GM20000 (cell line): ENCODE measurements around the gene RRAGA.
A peak's percentile ranks its signal among the peaks of the same experiment; 100 is the strongest.

Experiments used
- DNase-seq: peaks from one replicate; pipeline ENCODE4 v3.0.0; 2012; ENCODE audit warnings: low spot score
- TF ChIP-seq, protein P1 (sequence below): IDR thresholded peaks from 2 replicates; pipeline ENCODE4 v1.5.1; 2012; ENCODE audit warnings: mild to moderate bottlenecking, control low read depth; ENCODE audit errors: extremely low read depth, missing control alignments

RRAGA gene

DNA sequence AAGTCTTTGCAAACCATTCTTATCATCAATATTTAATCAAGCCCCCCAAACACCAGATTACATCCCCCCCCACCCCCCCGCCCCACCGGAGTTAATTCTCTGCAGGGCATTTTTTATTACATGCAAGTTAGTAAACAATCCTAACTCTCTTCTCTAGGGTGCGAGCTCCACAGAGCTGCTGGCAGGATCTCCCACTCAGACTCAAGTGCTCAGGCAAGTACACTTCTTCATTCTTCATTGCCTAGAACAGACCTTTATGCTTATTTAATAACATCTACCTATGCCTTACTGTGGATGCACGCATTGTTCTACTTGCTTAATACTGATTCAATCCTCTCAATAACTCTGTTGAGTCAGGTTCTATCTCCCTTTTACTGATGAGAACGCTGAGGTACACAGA lies 26.1 kb upstream of the RRAGA start:
- no peak for DNase-seq
- TF ChIP-seq, protein P1, sequence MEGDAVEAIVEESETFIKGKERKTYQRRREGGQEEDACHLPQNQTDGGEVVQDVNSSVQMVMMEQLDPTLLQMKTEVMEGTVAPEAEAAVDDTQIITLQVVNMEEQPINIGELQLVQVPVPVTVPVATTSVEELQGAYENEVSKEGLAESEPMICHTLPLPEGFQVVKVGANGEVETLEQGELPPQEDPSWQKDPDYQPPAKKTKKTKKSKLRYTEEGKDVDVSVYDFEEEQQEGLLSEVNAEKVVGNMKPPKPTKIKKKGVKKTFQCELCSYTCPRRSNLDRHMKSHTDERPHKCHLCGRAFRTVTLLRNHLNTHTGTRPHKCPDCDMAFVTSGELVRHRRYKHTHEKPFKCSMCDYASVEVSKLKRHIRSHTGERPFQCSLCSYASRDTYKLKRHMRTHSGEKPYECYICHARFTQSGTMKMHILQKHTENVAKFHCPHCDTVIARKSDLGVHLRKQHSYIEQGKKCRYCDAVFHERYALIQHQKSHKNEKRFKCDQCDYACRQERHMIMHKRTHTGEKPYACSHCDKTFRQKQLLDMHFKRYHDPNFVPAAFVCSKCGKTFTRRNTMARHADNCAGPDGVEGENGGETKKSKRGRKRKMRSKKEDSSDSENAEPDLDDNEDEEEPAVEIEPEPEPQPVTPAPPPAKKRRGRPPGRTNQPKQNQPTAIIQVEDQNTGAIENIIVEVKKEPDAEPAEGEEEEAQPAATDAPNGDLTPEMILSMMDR: no peak

DNA sequence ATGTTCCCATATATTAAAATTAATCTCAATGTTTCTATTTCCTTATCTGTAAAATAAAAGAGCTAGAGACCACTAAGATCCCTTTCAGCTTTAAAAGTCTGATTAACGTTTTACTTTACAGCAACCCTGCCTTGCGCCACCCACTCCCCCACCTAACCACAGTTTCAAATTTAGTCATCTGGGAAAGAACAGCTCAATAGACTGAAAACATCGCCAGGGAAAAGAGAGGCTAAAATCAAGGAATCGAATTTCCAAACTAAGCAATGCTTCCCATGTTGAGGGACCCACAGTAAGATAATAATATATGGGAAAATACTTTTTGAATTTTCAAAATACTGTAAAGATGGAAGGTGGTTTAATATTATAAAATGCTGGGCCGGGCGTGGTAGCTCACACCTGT lies 22.9 kb upstream of the RRAGA start:
- TF ChIP-seq, protein P1: no peak
- DNase-seq: peak; percentile 33

DNA sequence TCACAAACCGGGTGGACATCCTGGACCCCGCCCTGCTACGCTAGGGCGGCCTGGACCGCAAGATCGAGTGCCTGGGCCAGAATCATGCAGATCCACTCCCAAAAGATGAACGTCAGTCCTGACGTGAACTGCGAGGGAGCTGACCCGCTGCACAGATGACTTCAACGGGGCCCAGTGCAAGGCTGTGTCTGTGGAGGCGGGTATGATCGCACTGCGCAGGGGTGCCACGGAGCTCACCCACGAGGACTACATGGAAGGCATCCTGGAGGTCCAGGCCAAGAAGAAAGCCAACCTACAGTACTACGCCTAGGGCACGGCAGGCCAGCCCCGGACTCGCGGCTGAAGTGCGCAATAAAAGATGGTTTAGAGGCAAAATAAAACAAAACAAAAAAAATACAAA lies 21.4 kb upstream of the RRAGA start:
- no peak for DNase-seq
- TF ChIP-seq, protein P1: no peak

DNA sequence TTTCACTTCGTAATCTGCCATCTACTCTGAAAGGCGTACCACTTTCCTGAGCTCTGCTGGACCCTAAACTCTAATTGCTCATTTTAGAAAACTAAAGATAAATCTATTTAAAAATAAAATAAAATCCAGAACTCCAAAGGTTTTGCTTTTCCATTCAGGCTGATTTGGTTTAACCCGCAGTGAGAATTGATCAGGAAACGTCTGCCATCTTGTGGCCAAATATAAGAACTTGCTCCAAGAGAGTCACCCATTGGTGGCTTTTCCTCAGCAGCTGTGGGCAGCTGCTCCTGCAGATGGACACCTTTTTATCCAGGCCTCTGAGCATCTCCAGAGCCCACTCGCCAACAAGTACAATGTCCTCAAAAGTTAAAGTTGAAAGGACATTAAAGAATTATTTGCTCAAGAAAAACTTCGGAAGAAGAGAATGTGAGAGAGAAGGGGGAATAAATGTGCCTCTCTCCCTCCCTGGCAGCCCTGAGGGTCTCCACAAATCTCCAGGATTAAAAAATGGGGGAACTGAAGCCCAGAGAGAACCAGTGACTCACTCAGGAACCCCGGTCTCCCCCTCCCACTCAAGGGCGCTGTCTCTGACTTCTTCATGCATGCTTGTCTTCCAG lies 20.3 kb upstream of the RRAGA start:
- peak; percentile 87 for DNase-seq
- TF ChIP-seq, protein P1: peak; percentile 46

DNA sequence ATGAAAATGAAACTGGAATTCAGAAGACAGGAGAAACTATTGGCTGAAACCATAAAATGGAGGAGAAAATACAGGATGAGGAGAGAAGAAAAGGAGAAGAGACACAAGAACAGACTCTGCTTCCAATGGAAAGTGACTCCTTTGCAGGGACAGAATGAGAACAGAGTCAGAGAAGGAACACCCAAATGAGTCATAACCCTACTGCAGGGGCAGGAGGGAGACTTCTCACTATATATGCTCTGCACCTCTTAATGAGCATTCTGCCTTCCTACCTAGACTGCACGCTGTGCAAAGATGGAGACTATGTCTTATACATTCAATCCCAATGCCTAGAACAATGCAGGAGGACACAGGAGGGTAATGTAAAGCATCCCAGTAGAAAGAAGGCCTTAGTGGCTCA lies 18.3 kb upstream of the RRAGA start:
- TF ChIP-seq, protein P1: no peak
- peak; percentile 35 for DNase-seq

DNA sequence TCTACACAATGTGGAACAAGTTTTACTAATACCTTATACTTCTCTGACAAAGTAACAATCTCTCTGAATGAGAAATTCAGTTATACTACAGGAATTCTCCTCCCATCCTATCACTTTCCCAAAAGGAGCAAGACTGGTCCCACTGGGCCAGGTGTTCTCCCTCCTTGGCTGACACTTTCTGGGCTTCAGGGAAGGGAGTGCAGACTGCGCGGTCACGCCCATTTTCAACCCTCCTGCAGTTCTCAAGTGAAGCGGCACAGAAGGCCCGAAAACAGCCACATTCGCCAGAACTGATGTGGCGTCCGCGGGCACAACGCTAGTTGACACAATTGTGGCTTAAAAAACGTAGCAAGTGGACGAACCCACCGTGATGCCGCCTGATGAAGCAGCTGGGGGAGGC lies 16.8 kb upstream of the RRAGA start:
- no peak for DNase-seq
- TF ChIP-seq, protein P1: no peak

DNA sequence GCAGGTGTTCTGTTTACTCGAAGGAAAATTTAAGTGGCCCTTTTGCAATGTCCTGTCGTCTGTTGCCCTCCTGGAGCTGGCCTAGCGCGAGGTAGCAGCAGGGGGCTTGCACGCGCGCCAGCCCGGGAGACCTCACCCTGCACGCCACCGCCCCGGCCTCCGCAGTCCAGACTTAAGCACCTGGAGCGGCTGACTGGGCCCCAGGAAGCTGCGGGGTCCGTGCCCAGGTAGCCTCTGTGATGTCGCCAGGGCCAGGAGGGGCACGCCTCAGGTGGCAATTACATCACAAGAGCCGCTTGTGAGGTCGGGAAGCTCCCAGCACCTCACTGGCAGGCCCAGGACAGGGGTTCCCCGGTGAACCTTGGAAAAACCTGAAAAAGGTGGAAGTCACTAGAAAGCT lies 16.2 kb upstream of the RRAGA start, which contains the start of gene SAXO1:
Gene SAXO1, minus strand, starts transcription at position 195 of the 400 bp plus-strand sequence. CDS start 301 bp downstream, outside the sequence.
- TF ChIP-seq, protein P1: no peak
- DNase-seq: peak; percentile 2
